ENCODE measurements around the gene WWC1.
"Not testable (repeated sequence)": the region's sequence is repeated elsewhere in the genome, so short reads cannot be mapped to it uniquely, and the experiment has no call there.

The WWC1 gene

DNA sequence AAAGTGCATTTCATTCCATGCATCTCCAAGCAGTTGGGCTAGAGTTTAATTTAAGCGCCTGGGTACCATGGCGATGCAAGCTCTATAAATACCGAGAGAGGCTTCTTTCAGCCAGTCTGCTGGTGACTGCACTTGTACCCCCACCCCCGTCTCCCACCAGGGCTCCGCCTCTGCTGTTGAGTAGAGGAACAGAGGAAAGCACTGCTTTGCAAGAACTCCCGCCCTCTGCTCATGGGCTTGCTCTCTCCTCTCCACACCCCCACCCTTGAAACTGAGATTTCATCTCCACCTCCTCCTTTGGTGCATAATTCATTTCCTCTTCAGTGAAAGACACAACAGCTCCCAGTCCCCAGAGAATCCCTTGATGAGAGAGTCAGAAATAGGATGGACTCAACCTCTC, 5.1 kb upstream of the WWC1 start:
- TF ChIP-seq, protein P1, sequence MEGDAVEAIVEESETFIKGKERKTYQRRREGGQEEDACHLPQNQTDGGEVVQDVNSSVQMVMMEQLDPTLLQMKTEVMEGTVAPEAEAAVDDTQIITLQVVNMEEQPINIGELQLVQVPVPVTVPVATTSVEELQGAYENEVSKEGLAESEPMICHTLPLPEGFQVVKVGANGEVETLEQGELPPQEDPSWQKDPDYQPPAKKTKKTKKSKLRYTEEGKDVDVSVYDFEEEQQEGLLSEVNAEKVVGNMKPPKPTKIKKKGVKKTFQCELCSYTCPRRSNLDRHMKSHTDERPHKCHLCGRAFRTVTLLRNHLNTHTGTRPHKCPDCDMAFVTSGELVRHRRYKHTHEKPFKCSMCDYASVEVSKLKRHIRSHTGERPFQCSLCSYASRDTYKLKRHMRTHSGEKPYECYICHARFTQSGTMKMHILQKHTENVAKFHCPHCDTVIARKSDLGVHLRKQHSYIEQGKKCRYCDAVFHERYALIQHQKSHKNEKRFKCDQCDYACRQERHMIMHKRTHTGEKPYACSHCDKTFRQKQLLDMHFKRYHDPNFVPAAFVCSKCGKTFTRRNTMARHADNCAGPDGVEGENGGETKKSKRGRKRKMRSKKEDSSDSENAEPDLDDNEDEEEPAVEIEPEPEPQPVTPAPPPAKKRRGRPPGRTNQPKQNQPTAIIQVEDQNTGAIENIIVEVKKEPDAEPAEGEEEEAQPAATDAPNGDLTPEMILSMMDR (IDR thresholded peaks at IDR 0.05; ENCODE audit: borderline replicate concordance, insufficient read depth, low read depth, low read length) = no peak
- H3K4me3 ChIP-seq (ENCODE audit: low read depth, low read length) = no peak overlapping the region

DNA sequence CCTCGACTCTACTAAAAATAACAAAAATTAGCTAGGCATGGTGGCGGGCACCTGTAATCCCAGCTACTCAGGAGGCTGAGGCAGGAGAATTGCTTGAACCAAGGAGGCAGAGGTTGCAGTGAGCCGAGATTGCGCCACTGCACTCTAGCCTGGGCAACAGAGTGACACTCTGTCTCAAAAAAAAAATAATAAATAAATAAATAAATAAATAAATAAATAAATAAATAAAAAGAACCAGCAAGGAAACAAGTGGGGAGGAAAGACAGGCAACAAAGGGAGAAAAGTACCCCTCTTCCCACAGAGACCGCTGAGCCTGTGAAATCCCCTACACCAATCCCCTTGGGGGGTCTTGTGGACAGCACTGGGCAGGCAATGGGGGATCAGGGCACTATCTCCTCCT, 4.6 kb upstream of the WWC1 start:
- not testable (repeated sequence) for H3K4me3 ChIP-seq (ENCODE audit: low read depth, low read length)

DNA sequence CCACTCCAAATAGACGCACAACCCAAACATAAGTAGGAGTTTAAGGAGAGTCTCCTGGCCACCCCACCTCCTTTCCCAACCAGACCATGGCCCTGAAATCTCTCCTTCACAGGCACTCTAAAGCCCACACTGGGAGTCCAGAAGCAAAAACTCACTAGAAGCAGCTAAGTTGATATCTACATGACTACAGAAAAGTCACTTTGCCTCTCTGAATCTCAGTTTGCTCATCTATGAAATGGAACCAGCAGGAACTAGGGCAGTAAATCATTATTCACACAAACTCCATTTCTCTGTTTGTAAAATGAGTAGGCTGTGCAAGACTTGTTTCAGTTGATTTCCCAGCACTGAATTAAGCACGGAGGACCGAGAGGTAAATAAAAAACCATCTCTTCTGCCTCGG, 4.1 kb upstream of the WWC1 start:
- TF ChIP-seq, protein P1 (IDR thresholded peaks at IDR 0.05; ENCODE audit: borderline replicate concordance, insufficient read depth, low read depth, low read length) = no peak
- H3K4me3 ChIP-seq (ENCODE audit: low read depth, low read length) = no peak overlapping the region

DNA sequence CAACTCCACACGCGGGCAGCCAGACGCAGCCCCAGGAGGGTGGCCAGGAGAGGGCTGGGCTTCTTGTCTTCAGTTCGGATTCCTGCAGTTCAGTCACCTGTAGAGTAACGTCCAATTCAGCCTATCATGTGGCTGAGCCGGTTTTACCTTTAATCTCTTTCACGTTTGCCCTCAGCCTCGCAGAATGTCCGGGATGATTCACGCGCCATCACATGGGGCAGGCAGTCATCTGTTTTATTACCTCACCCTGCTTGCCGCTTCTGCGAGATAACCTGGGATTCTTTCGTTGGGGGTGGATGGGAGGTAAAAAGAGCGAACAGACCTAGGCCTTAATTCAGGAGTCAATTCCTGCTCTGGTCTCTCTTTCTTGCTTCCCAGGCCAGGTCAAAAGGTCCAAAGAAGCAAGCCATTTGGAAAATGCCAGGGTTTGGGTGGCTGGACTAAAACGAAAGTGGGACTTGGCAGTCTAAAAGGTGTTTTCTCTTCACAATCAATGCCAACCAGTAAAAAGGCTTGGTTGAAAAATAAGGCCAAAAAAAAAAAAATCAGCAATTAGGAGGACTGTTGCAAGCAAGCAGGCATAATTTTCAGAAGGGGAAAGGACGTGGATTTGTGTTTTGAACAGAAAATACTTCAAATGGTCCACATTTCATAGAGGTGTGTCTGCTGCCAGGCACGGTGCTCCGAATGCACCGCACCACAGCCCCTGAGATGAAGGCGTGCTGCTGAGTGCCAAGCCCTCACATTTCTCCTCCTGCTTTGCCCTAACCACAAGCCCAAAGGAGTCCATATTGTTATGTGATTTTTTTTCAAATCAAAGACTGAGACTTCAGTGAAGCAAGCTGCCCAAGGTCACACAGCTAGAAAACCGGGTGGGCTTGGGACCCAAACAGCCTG, 2.8 kb upstream of the WWC1 start:
- no peak overlapping the region for H3K4me3 ChIP-seq (ENCODE audit: low read depth, low read length)

DNA sequence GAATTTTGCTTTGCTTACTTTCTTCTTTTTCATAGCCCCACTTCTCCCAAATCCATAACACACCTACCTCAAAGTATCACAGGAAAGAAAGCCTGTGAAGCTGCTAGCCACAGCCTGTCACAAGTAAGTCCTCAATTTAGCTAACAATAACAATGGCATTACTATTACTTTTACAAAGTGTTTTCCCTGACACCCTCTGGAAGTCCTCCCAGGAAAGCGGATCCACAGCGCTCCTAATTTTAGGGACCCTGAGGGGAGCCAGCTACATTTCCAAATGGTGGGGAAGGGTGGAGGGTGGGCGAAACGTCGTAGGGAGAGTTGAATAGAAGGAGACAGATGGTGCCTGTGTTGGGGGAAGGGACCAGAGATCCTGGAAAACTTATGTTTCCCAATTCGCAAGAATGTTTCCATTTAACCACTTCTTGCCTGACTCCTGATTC, 523 bp upstream of the WWC1 start:
- H3K4me3 ChIP-seq (ENCODE audit: low read depth, low read length) = no peak overlapping the region
- TF ChIP-seq, protein P1 (IDR thresholded peaks at IDR 0.05; ENCODE audit: borderline replicate concordance, insufficient read depth, low read depth, low read length) = no peak

More for the DNA sequence above, 2.8 kb upstream of the WWC1 start:
- TF ChIP-seq, protein P1 (IDR thresholded peaks at IDR 0.05; ENCODE audit: borderline replicate concordance, insufficient read depth, low read depth, low read length) = no peak

DNA sequence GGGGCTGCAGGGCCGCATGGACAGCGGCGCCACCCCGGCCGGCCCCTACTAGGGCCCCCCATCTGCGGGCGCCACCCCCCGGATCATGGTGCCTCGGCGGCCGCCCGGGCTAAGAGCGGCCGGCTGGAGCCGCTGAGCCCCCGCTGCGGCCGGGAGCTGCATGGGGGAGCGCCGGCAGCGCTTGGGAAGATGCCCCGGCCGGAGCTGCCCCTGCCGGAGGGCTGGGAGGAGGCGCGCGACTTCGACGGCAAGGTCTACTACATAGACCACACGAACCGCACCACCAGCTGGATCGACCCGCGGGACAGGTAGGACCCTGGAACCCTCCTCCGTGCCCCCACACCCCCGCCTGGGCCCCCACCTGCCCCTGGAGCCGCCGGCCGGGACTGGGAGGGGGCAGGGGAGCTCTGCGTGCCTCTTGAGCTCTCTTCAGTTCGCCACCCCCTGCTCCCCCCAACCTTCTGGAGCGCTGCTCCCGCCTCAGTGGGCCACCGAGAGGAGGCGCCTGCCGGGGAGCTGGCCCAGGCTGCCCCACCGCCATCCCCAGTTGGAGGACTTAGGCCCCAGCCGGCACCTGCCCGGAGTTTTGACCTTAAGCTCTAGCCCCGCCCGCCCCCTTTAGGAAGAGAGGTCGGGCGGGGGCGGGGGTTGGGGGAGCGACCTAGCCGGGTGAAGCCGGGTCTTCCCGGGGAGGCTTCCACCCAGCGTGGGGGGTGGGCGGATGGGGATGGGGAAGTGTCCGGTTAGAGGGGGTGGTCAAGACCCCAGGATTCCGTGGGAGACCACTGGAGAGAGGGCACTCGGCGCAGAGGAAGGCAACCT, 730 bp downstream of the WWC1 start:
- H3K4me3 ChIP-seq (ENCODE audit: low read depth, low read length) = peak overlapping the region; percentile 59
- TF ChIP-seq, protein P1 (IDR thresholded peaks at IDR 0.05; ENCODE audit: borderline replicate concordance, insufficient read depth, low read depth, low read length) = no peak

DNA sequence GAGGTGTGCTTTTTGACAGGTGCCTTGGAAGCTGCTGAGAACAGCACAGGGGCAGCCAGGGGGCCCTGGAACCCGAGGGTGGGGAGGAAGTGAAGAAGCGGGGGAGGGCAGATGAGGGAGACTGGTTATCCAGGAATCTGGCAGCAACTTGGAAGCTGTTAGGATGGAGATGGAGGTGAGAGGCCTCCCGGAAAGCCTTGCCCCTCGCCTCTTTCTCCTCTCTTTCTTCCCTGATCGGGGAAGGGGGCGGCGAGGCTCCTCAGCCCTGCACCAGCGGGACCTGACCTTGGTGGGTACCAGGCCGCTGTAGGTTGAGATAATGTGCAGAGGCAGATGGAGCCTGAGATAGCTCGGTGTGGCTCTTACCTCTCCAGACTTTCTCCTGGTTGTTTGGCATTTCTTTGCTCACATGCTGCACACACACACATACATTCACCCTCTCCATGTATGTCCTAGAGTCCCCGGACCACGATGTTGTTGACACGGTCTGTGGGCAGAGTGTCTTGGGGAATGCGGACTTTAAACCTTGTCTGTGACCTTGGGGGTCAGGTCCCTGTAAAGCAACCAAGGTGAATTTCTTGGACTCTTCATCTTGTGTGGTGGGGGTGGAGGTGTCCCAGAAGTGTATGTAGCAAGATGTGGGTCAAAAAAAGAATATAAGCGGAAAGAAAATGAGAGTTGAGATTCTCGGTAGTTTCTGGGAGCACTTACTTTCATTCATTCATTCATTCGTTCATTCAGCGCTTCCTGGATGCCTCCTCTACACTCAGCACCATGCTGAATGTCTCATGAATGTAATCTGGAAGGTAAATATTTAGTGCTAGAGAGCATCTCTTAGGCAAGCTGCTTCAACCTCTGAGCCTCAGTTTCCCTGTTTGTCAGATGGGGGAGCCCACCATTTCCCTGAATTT, 1.6 kb downstream of the WWC1 start:
- no peak overlapping the region for H3K4me3 ChIP-seq (ENCODE audit: low read depth, low read length)
- TF ChIP-seq, protein P1 (IDR thresholded peaks at IDR 0.05; ENCODE audit: borderline replicate concordance, insufficient read depth, low read depth, low read length) = no peak
